K562 (cell line): ENCODE data around the gene LRRC4. TPM values are rescaled to one million over a fixed set of nuclear protein-coding genes. Genes with fewer than 3 reads are reported as not detected.

Source experiments
- ATAC-seq: fragments of 200-7000 bp; cut with Tn5 transposase; 3 replicates; pipeline ENCODE4 v1.9.1; 2020; ENCODE audit warnings: moderate library complexity
- Bru-seq: library from RNA; stranded (reverse); fragments of 400-500 nt; gene quantifications from one replicate; lab custom pipeline; 2021; lab: Mats Ljungman, UMichigan
- BruChase-seq, 2 experiments: library from RNA; stranded (reverse); fragments of 400-500 nt; gene quantifications; one replicate each; lab custom pipeline; 2021; lab: Mats Ljungman, UMichigan
- BruUV-seq: library from RNA; stranded (reverse); fragments of 400-500 nt; replicated peaks from 2 replicates; lab custom pipeline; 2021; lab: Mats Ljungman, UMichigan
- CTCF ChIA-PET: fragments of 300-600 bp; formaldehyde crosslinking; extraction: SDS; loops from one replicate; lab custom pipeline; 2021; ENCODE audit warnings: low intra/inter-chr PET ratio; lab: Yijun Ruan, JAX
- POLR2A ChIA-PET: fragments of 300-600, 350-650 bp; sonication (Branson Sonifier 250); formaldehyde crosslinking; extraction: SDS; loops from one replicate; lab custom pipeline; 2021; ENCODE audit warnings: antibody characterized with exemption, inconsistent platforms; lab: Yijun Ruan, JAX
- DNase-seq, 4 experiments: peaks; one replicate each; pipeline versions ENCODE4 v3.0.0 to v3.0.0-alpha.2; 2011 to 2018; ENCODE audit warnings: low spot score in 3 of 4, mixed read lengths in 3 of 4; ENCODE audit errors: extremely low read depth in 1 of 4
- FAIRE-seq: peaks from 2 replicates; lab custom pipeline; 2011; peaks lifted over from hg19 to GRCh38; lab: Jason Lieb, UNC
- H2AFZ ChIP-seq: 2 replicates; pipeline ENCODE4 v1.6.0; 2011; ENCODE audit warnings: low read depth, low read length, control low read depth, inconsistent platforms
- H3K27ac ChIP-seq: fragments of 200-600 bp; 3 replicates; pipeline ENCODE4 v1.8.0; 2011; ENCODE audit warnings: low read depth, mild to moderate bottlenecking, control low read depth, inconsistent platforms, low read length, moderate library complexity, mixed read lengths; ENCODE audit errors: extremely low read depth
- H3K27me3 ChIP-seq, 2 experiments: fragments of 300-600 bp in 1 of 2; 2 replicates in 1 of 2; 3 replicates in 1 of 2; pipeline versions ENCODE4 v1.6.0 to v1.8.0; 2011; ENCODE audit warnings: inconsistent platforms in 2 of 2, low read length in 2 of 2, mild to moderate bottlenecking in 1 of 2, mixed read lengths in 1 of 2, moderate library complexity in 1 of 2; ENCODE audit not compliant: control insufficient read depth in 2 of 2, insufficient read depth in 2 of 2
- H3K36me3 ChIP-seq: fragments of 300-600 bp; 3 replicates; pipeline ENCODE4 v1.8.0; 2011; ENCODE audit warnings: mild to moderate bottlenecking, low read length, inconsistent platforms; ENCODE audit not compliant: control insufficient read depth, insufficient read depth
- H3K4me1 ChIP-seq, 2 experiments: fragments of 200-600 bp in 1 of 2; replicated peaks in 1 of 2; 2 replicates in 1 of 2; 3 replicates in 1 of 2; pipeline versions ENCODE4 v1.5.1 to v1.8.0; 2011; ENCODE audit warnings: inconsistent platforms in 2 of 2, low read length in 2 of 2, mild to moderate bottlenecking in 1 of 2, mixed read lengths in 1 of 2, moderate library complexity in 1 of 2; ENCODE audit not compliant: control insufficient read depth in 2 of 2, insufficient read depth in 2 of 2
- H3K4me2 ChIP-seq: 2 replicates; pipeline ENCODE4 v1.6.1; 2011; ENCODE audit warnings: low read length, control low read depth, inconsistent platforms, mixed read lengths; ENCODE audit not compliant: insufficient read depth
- H3K4me3 ChIP-seq: fragments of 200-600 bp; sonication (generic), shearing (Covaris generic); 2 replicates; pipeline ENCODE4 v1.5.1; 2016; ENCODE audit warnings: control low read depth, inconsistent platforms
- H3K79me2 ChIP-seq: fragments of 200-600 bp; 3 replicates; pipeline ENCODE4 v1.8.0; 2011; ENCODE audit warnings: low read length, inconsistent platforms; ENCODE audit not compliant: control insufficient read depth, insufficient read depth
- H3K9ac ChIP-seq, 2 experiments: 2 replicates each; pipeline versions ENCODE4 v1.6.0 to v1.6.1; 2011; ENCODE audit warnings: low read depth in 2 of 2, low read length in 2 of 2, control low read depth in 1 of 2, inconsistent platforms in 1 of 2, mild to moderate bottlenecking in 1 of 2, mixed read lengths in 1 of 2; ENCODE audit not compliant: insufficient read depth in 1 of 2
- H3K9me1 ChIP-seq: one replicate; pipeline ENCODE4 v1.6.0; 2011; ENCODE audit warnings: inconsistent platforms, mild to moderate bottlenecking, low read length, moderate library complexity; ENCODE audit not compliant: control insufficient read depth, insufficient read depth
- H3K9me3 ChIP-seq: replicated peaks from 2 replicates; pipeline ENCODE4 v1.5.1; 2011; ENCODE audit warnings: low read depth, low read length, inconsistent platforms; ENCODE audit not compliant: control insufficient read depth, insufficient read depth
- H4K20me1 ChIP-seq: replicated peaks from 2 replicates; pipeline ENCODE4 v1.6.1; 2011; ENCODE audit warnings: low read length, inconsistent platforms, mixed read lengths; ENCODE audit not compliant: control insufficient read depth, insufficient read depth
- ARNT ChIP-seq, 2 experiments: fragments of 450-650 bp; IDR thresholded peaks; 2 replicates each; pipeline ENCODE4 v1.6.1; 2016; ENCODE audit warnings: mild to moderate bottlenecking in 1 of 2
- BCL6 ChIP-seq: fragments of 250-450 bp; sonication (Bioruptor Pico); IDR thresholded peaks from 2 replicates; pipeline ENCODE4 v1.4.0; 2020
- GATA2 ChIP-seq: sonication (generic); formaldehyde crosslinking; IDR thresholded peaks from 2 replicates; pipeline ENCODE4 v1.4.0; 2020; ENCODE audit warnings: mild to moderate bottlenecking, missing genetic modification reagents
- HDGF ChIP-seq: fragments of 450-650 bp; IDR thresholded peaks from 2 replicates; pipeline ENCODE4 v1.6.1; 2016
- HNRNPK ChIP-seq: fragments of 200-400 bp; formaldehyde crosslinking; IDR thresholded peaks from one replicate; pipeline ENCODE4 v1.6.1; 2018; ENCODE audit warnings: mild to moderate bottlenecking, low read depth, low read length; ENCODE audit not compliant: poor library complexity, severe bottlenecking
- KLF10 ChIP-seq: fragments of 250-450 bp; sonication (Bioruptor Pico); IDR thresholded peaks from 2 replicates; pipeline ENCODE4 v1.6.1; 2021; ENCODE audit warnings: matching md5 sums
- NCOR1 ChIP-seq: fragments of 450-650 bp; IDR thresholded peaks from 2 replicates; pipeline ENCODE4 v1.6.1; 2016; ENCODE audit warnings: mild to moderate bottlenecking, moderate library complexity
- PRDM10 ChIP-seq: fragments of 450-650 bp; IDR thresholded peaks from 2 replicates; pipeline ENCODE4 v1.6.1; 2018; ENCODE audit not compliant: partially characterized antibody
- TOE1 ChIP-seq, 2 experiments: fragments of 450-650 bp in 1 of 2; sonication (generic) in 1 of 2; formaldehyde crosslinking in 1 of 2; IDR thresholded peaks; 2 replicates each; pipeline versions ENCODE4 v1.7.1 to v1.8.0; 2016 to 2022; ENCODE audit warnings: borderline replicate concordance in 2 of 2, mild to moderate bottlenecking in 2 of 2, antibody characterized with exemption in 1 of 2, inconsistent platforms in 1 of 2, low read depth in 1 of 2, missing genetic modification reagents in 1 of 2, moderate library complexity in 1 of 2
- ZFP30 ChIP-seq: fragments of 250-450 bp; sonication (Bioruptor Pico); IDR thresholded peaks from 2 replicates; pipeline ENCODE4 v1.8.0; 2022; ENCODE audit warnings: moderate library complexity, mild to moderate bottlenecking, inconsistent platforms, borderline replicate concordance
- WGBS: fragments of 100-300 bp; shearing (Covaris generic); methylation state at CpG from one replicate; pipeline ENCODE4 v1.1.6; 2016; ENCODE audit warnings: low coverage, mixed read lengths; ENCODE audit not compliant: insufficient coverage; ENCODE audit errors: missing lambda C conversion rate; 5-methylcytosine and 5-hydroxymethylcytosine counted together
- in situ Hi-C: fragments of 300-500 bp; cut with MboI; formaldehyde crosslinking; loops from 4 replicates; pipeline ENCODE4 v1.15.0; 2018; ENCODE audit warnings: inconsistent platforms, mixed read lengths
- intact Hi-C: fragments of 100-400 bp; cut with micrococcal nuclease; formaldehyde crosslinking; loops from 2 replicates; pipeline ENCODE4 v1.14.2; 2022
- long read RNA-seq, 3 experiments: library from polyadenylated mRNA in 2 of 3; library from RNA in 1 of 3; unstranded in 2 of 3; stranded (forward) in 1 of 3; transcript quantifications; one replicate each; pipeline ENCODE4 v2.0.0, GENCODE V29; 2019 to 2022
- polyA minus RNA-seq, 3 experiments: library from RNA; depleted of rRNA, polyadenylated mRNA; stranded (reverse); fragments of >200 nt; gene quantifications; 2 replicates each; pipeline ENCODE4 v1.2.3, GENCODE V29; 2011
- polyA plus RNA-seq, 8 experiments: library from polyadenylated mRNA; depleted of rRNA in 4 of 8; stranded (reverse) in 5 of 8; unstranded in 3 of 8; fragments of >200 nt; fragmentation: Nextera tagmentation in 2 of 8; fragmentation: Illumina TruSeq in 1 of 8; extraction: Ambion mirVana in 2 of 8; extraction: Trizol in 1 of 8; gene quantifications; 2 replicates each; pipeline versions ENCODE4 v1.2.1 to v1.2.3, GENCODE V29; 2011 to 2014; ENCODE audit warnings: inconsistent platforms in 1 of 8, missing spikeins in 1 of 8
- total RNA-seq, 7 experiments: library from RNA; depleted of rRNA in 6 of 7; stranded (reverse); fragments of >200 nt in 6 of 7; fragmentation: Illumina TruSeq in 2 of 7; extraction: Trizol in 2 of 7; gene quantifications; 2 replicates each; pipeline versions ENCODE4 v1.2.1 to v1.2.3, GENCODE V29; 2011 to 2021; ENCODE audit warnings: low replicate concordance in 1 of 7
- TF ChIP-seq, protein P1 (sequence below): fragments of 250-450 bp; sonication (Bioruptor Pico); IDR thresholded peaks from 2 replicates; pipeline ENCODE4 v1.8.0; 2021; ENCODE audit warnings: moderate library complexity, mild to moderate bottlenecking, inconsistent platforms

LRRC4 gene
- not detected in 2 replicates for total RNA-seq (2011; cell fraction: chromatin; rRNA removed; ENCODE audit: low replicate concordance)
- total RNA-seq (2011; cell fraction: nucleolus; rRNA removed), result not detected in 2 replicates
- not detected in 2 replicates for total RNA-seq (2011; cell fraction: nucleoplasm; rRNA removed)
- not detected in 2 replicates for total RNA-seq (2014; rRNA removed)
- not detected in 2 replicates for total RNA-seq (2014; rRNA removed; fragmentation: Illumina TruSeq; extraction: Trizol)
- total RNA-seq (2015; rRNA removed; fragmentation: Illumina TruSeq; extraction: Trizol), result not detected in 2 replicates
- 0.07 TPM in 1 of 2 replicates, not detected in the other for total RNA-seq (2021)
- not detected in 2 replicates for polyA plus RNA-seq (2011; rRNA removed)
- polyA plus RNA-seq (2011; cell fraction: cytosol; rRNA removed), result not detected in 2 replicates
- polyA plus RNA-seq (2011; cell fraction: nucleus; rRNA removed), result not detected in 2 replicates
- polyA plus RNA-seq (2012), result 0.07 and 0.21 TPM in 2 replicates
- not detected in 2 replicates for polyA plus RNA-seq (2014; fragmentation: Illumina TruSeq; extraction: Trizol)
- polyA plus RNA-seq (2014; fragmentation: Nextera tagmentation; extraction: Ambion mirVana), result under 1 TPM in 1 of 2 experiments, not detected in 1; 0.04 TPM
- polyA plus RNA-seq (2014; rRNA removed), result 0.11 TPM in 1 of 2 replicates, not detected in the other
- not detected in 2 replicates for polyA minus RNA-seq (2011; rRNA and poly(A)+ RNA removed)
- not detected in 2 replicates for polyA minus RNA-seq (2011; cell fraction: cytosol; rRNA and poly(A)+ RNA removed)
- polyA minus RNA-seq (2011; cell fraction: nucleus; rRNA and poly(A)+ RNA removed), result not detected in 2 replicates
- percentile 13 among the genes with signal in this experiment for Bru-seq, nascent RNA
- BruChase-seq, experiment 1, labeled RNA remaining after a 2-hour chase, result not detected
- BruChase-seq, experiment 2, labeled RNA remaining after a 6-hour chase, result not detected
- long read RNA-seq, experiment 1, result 0 reads
- long read RNA-seq, experiment 2, result 0 reads
- long read RNA-seq, experiment 3, result 0 reads

- H3K4me1 ChIP-seq, result peaks cover 0 to 10% of the 10 kb centered on the region in 2 experiments; a peak in 1 of 5 replicates
- intact Hi-C loops, result no loop called here
- ATAC-seq, result no peak
- no peaks in the 10 kb centered on the region for H3K9me1 ChIP-seq
- peaks cover 37% of the 10 kb centered on the region for H3K36me3 ChIP-seq
- peaks cover 3% of the 10 kb centered on the region; the same call in 1 of the 2 replicates for H4K20me1 ChIP-seq
- H2AFZ ChIP-seq, result no peak within 1 kb of the TSS
- peaks cover 4% of the 10 kb centered on the region; the same call in 1 of the 3 replicates for H3K79me2 ChIP-seq
- no TSS peak for BruUV-seq
- H3K27me3 ChIP-seq, result no peaks in the 10 kb centered on the region
- CTCF ChIA-PET, result no interaction called here
- no peak within 1 kb of the TSS for H3K27ac ChIP-seq
- WGBS, result 97% methylated on average over 49 of the region's 87 CpGs
- no peak within 1 kb of the TSS for H3K9ac ChIP-seq
- no peak for FAIRE-seq
- DNase-seq, result peak in 1 of 4 experiments; percentile 39
- no peak within 1 kb of the TSS for H3K4me3 ChIP-seq
- POLR2A ChIA-PET, result no interaction called here
- peaks cover 13% of the 10 kb centered on the region for H3K9me3 ChIP-seq
- no peak within 1 kb of the TSS for H3K4me2 ChIP-seq
- in situ Hi-C loops, result no loop called here
- TF ChIP-seq ARNT (IDR thresholded peaks at IDR 0.05) (no peak), ZFP30 (CRISPR knock-in tag) (no peak), TOE1 (IDR thresholded peaks at IDR 0.05; ENCODE audit: borderline replicate concordance) (no peak), TOE1 (CRISPR knock-in tag; IDR thresholded peaks at IDR 0.05; ENCODE audit: borderline replicate concordance, low read depth) (no peak), GATA2 (CRISPR knock-in tag) (no peak), BCL6 (CRISPR knock-in tag) (no peak), KLF10 (CRISPR knock-in tag) (no peak), HNRNPK (peak; percentile 25), PRDM10 (no peak), HDGF (no peak), NCOR1 (no peak)
- TF ChIP-seq, protein P1, sequence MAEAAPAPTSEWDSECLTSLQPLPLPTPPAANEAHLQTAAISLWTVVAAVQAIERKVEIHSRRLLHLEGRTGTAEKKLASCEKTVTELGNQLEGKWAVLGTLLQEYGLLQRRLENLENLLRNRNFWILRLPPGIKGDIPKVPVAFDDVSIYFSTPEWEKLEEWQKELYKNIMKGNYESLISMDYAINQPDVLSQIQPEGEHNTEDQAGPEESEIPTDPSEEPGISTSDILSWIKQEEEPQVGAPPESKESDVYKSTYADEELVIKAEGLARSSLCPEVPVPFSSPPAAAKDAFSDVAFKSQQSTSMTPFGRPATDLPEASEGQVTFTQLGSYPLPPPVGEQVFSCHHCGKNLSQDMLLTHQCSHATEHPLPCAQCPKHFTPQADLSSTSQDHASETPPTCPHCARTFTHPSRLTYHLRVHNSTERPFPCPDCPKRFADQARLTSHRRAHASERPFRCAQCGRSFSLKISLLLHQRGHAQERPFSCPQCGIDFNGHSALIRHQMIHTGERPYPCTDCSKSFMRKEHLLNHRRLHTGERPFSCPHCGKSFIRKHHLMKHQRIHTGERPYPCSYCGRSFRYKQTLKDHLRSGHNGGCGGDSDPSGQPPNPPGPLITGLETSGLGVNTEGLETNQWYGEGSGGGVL (CRISPR knock-in tag), result no peak
These were observed at the start of gene LRRC4 for GRCh38 chr7:128030654-128031611. LRRC4 (minus strand) TSS chr7:128031437; CDS start chr7:128030640, 797 bp downstream.
